NCI-H128 (cell line): ENCODE results near the gene MTUS2.

Source experiments
- DNase-seq: peaks from one replicate; lab custom pipeline; 2025; ENCODE audit not compliant: unreplicated experiment; lab: John Stamatoyannopoulos, UW

The MTUS2 gene

GRCh38 chr13:29103065-29103800 is 283.1 kb downstream of the MTUS2 start:
- no peak for DNase-seq

DNA sequence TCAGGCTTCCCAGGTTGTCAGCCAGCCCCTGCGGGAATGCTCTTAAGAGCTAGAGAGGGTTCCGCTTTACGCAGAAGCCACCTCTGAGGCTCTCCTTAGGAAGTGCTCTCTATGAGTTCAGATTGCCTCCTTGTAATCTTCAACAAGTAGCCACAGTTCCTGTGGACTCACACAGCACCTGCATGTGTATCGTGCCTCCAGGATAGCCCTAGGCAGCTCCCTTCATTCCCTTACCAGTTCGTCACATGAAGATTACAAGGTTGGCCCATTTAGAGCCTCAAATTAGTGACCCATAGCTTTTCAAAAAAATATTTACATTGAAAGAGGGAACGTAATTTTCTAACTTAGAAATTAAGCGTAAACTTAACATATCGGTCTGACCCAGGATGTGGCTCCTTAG is 284.3 kb downstream of the MTUS2 start:
- no peak for DNase-seq

DNA sequence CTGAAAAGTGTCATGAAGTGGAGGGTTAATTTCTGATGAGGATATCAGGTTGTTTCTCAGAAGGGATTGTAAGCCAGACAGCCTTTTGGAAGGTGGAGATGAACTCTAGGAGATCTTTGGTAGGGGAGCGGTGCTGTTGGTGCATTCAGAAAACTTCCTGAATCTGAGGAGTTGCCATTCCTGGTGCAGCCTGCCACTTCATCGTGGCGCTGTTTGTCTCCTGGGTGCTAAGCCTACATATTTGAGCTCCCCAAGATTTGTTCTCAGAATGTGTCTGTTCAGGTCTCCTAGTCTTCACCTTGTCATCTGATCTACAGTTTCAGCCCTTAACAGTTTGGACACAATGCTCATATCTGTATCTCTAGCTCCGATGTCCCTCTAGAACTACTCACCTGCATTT is 285.6 kb downstream of the MTUS2 start:
- no peak for DNase-seq

DNA sequence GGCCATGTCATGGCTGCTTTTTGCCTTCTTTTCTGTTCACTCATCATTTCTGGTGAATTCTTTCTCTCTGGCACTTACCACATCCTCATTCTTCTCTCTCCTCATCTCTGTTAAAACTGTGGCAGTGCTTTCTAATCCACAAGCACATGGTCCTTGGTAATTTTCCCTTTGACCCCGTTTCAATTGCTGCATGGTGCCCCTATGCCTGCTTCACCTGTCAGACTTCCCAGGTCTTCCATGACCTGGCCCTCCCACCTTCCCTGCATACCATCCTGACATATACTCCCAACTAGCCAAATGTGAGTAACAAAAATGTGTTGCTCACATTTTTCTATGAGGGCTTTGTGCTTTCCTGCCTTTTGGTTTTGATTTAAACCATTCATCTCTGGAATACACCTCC is 286.5 kb downstream of the MTUS2 start:
- no peak for DNase-seq

DNA sequence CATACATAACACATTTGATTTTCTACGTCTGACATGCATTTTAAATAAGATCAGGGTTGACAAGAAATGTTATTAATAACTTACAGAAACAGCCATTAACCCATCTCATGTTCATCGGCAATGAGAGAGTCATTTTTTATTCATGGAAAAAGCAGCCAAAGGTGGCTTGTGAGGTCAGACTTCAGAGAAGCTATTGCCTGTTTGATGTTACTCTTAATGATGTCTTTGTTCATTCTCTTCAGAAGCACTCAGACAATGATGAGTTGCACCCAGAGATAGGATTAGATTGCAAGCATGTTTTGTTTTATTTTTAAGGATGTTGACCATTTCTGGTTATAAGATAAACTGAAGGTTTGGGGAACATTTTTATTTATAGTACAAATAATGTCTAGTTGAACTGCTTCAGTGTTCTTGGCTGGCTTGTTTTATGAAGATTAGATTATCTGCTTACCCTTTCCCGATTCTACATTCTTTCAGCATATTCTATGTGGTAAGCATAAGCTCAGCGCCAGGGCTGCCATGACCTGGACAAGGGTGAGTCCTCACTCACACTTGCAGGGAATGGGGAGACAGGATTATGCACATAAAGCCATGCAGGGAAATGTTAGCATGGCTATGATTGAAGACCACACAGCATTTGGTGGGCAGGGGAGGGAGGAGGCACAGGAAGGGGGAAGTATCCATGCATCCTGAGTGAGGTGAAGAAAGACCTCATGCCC is 288.1 kb downstream of the MTUS2 start:
- no peak for DNase-seq

DNA sequence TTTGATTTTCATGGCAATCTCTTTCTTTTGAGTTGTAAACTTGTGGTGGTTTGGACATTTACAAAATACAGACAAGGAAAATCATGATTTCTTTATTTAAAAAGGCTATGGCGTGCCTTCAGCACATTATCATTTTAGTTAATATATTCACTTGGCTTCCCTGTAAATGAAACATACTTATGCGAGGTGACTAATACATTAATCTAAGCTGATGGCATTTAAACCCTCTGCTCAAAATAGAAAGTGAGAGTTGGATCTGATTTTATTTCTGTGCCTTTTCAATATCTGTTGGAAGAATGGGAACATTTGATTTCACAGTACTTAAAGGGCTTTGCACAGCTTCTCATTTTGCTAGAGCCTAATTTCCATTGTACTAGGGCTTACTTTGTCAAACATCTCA is 289.8 kb downstream of the MTUS2 start:
- no peak for DNase-seq

DNA sequence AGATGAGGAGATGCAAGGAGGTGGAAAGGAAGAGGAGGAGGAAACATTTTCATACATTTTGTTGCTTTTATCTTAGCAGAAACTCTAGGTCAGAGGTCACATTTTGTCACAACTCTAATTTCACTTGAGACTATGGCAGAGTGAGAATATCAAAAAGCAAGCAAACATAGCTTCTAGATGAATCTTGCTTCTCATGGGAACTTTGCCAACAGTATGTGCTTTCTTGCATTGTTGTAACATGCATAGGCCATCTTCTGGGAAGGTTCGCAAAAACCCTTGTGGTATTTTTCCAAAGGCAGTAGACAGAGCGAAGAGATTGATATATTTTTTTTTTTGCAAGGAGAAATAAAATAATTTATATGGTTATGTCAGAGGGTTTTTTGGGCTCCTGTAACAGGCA is 291.3 kb downstream of the MTUS2 start:
- DNase-seq = no peak

- no peak for DNase-seq
These were observed 295.7 kb downstream of the MTUS2 start for GRCh38 chr13:29115842-29116241.

DNA sequence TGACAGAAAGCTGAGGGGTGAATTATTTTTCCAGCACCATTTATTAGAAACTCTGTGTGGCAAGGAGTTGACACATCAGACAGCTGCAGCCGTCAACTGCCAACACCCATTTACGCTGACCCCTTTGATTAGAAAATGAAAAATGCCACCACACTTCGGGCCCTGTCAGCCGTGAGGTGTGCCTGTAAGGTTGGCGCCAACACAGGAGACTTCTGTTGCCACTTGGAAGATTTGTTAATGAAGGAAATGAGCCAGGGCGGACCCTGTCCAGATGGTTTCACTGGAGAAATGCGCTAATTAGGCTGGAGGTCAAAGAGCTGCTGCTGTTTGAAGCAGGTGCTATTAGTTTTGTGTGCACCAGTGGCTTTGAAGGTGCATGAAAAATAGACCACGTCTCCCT is 297.5 kb downstream of the MTUS2 start:
- DNase-seq = no peak

DNA sequence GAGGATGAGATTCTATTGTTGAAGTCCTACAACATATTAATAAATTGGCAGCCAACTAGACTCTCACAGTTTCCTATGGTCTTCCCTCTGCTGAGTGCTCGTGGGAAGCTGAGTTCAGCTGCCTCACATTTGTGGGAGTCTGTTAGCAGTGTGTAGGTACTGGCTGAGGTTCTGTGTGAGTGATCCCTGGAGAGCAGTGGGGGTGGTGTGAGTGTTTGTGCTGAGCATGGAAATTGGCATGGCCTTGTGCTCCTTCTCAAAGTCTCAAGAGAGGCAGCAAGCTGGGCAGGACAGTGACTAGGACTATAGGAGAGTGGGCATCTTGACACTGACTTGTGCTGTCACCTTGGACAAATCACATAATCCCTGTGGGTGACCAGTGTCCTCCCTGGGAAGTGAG is 298.3 kb downstream of the MTUS2 start:
- DNase-seq = no peak

GRCh38 chr13:29125191-29125933 is 305.2 kb downstream of the MTUS2 start:
- no peak for DNase-seq

DNA sequence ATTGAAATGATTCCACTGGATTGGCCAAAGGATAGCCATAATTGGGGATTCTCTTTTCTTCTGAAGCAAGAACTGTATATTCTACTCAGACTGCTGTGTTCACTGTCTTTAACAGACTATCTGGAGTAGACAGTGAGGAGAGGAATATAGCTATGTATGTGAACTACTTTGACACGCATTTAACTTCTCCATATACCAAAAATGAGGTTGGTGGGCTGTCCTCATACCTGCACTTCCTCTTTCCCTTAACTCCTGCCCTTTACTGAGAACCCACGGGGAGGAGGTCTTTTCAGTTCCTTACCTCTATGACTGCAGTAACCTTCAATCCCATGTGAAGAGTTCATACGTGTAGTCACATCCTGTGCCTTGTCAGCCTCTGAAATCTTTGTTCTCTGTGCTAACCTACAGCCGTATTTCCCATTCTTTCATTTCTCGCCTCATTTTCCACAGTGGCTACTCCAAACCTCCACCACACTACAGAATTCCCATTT is 305.8 kb downstream of the MTUS2 start:
- DNase-seq = no peak

GRCh38 chr13:29129616-29130015 is 309.5 kb downstream of the MTUS2 start:
- DNase-seq = no peak

DNA sequence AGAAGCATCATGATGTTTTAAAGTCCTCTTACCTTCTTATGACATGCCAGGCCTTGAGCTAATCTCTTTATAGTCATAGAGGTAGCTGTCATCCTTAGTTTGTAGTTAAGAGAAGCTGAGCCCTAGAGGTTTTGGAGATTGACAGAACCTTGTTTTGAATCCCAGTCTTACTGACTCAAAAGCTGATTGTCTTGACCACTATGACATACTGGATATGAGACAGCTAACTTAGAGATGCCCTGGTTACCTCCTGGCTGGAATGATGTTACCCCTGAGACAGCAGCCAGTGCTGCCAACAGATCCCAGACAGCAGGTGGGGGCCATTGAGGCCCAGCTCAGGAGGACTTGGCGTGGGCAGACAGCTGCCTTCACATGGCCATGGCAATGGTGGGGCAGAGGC is 311.0 kb downstream of the MTUS2 start:
- DNase-seq = no peak

- DNase-seq = no peak
These were observed 311.9 kb downstream of the MTUS2 start for GRCh38 chr13:29131881-29132668.

GRCh38 chr13:29136341-29136740 is 316.2 kb downstream of the MTUS2 start:
- DNase-seq = no peak

GRCh38 chr13:29137016-29137415 is 316.9 kb downstream of the MTUS2 start:
- no peak for DNase-seq

DNA sequence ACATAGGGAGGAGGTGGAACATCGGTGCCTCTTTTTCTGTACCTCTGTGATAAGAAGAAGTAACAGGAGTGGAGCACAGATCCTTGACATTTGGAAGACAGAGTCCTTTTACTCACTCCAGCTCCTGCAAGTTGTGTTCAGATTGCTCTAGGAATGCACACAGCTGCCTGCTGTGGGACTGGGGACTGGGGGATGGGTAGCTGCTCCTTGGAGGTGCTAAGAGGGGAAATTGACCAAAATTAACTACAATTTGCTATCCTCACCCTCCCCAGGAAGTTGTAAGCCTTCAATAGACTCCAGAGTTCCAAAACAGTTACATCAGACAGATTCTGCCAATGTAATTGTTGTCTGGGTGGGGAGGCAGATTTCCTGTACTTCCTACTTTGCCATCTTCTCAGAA is 317.9 kb downstream of the MTUS2 start:
- DNase-seq = no peak

GRCh38 chr13:29140277-29140676 is 320.1 kb downstream of the MTUS2 start:
- no peak for DNase-seq

DNA sequence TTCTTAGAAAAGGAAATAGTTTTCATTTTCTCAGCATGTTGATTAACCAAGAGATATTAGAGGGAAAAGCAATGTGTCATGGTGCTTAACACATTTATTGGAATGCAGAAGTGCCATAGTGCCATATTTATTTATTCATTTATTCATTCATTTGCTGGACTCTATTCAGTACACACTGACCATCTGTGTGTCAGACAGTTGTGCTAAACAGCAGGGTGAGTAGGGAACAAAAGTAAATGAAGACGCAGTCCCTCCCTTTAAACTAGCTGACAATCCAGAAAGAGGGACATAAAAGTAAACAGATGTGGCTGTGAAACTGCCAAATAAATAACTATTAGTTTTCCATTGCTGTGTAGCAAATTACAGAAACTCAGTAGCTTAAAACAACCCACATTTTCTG is 323.7 kb downstream of the MTUS2 start:
- no peak for DNase-seq

GRCh38 chr13:29154390-29154789 is 334.3 kb downstream of the MTUS2 start:
- no peak for DNase-seq
